AG04449 (cell line): Measurements from ENCODE around the gene KCTD4.

Experiments used
- CTCF ChIA-PET: fragments of 350-600 bp; formaldehyde crosslinking; extraction: SDS; loops from one replicate; lab custom pipeline; 2021; ENCODE audit warnings: antibody characterized with exemption; lab: Yijun Ruan, JAX
- POLR2A ChIA-PET: fragments of 400-600, 350-600 bp; formaldehyde crosslinking; extraction: SDS; loops from one replicate; lab custom pipeline; 2020; ENCODE audit warnings: antibody characterized with exemption, inconsistent platforms; lab: Yijun Ruan, JAX
- DNase-seq: peaks from one replicate; pipeline ENCODE4 v3.0.0-alpha.2; 2010; ENCODE audit warnings: low read depth, low spot score
- H3K4me3 ChIP-seq: 2 replicates; pipeline ENCODE4 v1.5.1; 2011; ENCODE audit warnings: low read depth, mild to moderate bottlenecking, control low read depth, low read length
- TF ChIP-seq, protein P1 (sequence below): IDR thresholded peaks from one replicate; pipeline ENCODE4 v1.5.1; 2011; ENCODE audit warnings: mild to moderate bottlenecking, moderate library complexity, low read length, control low read depth, inconsistent platforms; ENCODE audit not compliant: insufficient read depth; ENCODE audit errors: missing control alignments

The KCTD4 gene

DNA sequence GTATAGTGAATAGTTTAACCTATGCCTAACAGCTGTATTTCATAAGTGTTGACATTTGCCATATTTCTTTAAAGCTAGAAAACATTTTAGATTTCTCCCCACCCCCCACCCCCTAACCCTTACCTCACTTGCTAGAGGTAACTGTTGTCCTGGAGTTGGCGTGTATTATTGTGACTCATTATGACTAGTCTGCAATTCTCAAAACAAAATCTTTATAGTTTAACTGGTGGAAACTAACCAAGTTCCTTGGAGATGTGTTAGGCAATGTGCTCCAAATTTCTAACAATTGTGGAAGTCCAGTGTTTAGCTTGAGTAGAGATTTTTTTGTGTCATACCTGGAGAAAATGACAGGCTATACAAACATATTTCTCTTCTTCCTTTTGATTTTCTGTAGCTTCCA lies 38.0 kb downstream of the KCTD4 start:
- DNase-seq, result peak; percentile 40
- TF ChIP-seq, protein P1, sequence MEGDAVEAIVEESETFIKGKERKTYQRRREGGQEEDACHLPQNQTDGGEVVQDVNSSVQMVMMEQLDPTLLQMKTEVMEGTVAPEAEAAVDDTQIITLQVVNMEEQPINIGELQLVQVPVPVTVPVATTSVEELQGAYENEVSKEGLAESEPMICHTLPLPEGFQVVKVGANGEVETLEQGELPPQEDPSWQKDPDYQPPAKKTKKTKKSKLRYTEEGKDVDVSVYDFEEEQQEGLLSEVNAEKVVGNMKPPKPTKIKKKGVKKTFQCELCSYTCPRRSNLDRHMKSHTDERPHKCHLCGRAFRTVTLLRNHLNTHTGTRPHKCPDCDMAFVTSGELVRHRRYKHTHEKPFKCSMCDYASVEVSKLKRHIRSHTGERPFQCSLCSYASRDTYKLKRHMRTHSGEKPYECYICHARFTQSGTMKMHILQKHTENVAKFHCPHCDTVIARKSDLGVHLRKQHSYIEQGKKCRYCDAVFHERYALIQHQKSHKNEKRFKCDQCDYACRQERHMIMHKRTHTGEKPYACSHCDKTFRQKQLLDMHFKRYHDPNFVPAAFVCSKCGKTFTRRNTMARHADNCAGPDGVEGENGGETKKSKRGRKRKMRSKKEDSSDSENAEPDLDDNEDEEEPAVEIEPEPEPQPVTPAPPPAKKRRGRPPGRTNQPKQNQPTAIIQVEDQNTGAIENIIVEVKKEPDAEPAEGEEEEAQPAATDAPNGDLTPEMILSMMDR, result no peak
- ChIA-PET POLR2A (no interaction called here), CTCF (interaction anchor here (0.8 to 1.3 kb wide), 3 partner anchors 17 to 20 kb away, joined by 3 to 4 read pairs (median 3); no protein-coding TSS in a partner anchor)
- H3K4me3 ChIP-seq, result no peak overlapping the region

DNA sequence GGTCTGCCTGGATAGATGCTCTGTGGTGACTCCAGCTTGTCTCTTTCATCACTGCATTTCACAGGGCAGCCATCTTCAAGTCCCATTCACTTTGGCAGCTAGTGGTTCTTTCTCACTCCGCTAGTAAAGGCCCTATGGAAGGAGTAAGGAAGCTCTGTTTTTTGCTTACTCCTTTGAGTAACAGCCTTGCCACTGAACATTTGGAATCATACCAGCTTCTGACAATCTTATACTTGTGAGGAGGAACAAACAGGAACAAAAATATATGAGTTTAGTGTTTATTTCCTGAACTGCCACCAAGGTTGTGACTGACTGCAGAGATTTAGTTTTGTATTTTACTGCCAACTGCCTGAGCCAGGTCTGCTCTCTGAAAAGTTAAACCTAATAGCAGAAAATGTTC lies 38.7 kb downstream of the KCTD4 start:
- TF ChIP-seq, protein P1, result no peak
- POLR2A ChIA-PET, result no interaction called here
- H3K4me3 ChIP-seq, result no peak overlapping the region
- DNase-seq, result no peak
- CTCF ChIA-PET, result interaction anchor here (0.7 to 1.3 kb wide), 3 partner anchors 12 to 20 kb away, joined by 3 to 4 read pairs (median 3); no protein-coding TSS in a partner anchor

DNA sequence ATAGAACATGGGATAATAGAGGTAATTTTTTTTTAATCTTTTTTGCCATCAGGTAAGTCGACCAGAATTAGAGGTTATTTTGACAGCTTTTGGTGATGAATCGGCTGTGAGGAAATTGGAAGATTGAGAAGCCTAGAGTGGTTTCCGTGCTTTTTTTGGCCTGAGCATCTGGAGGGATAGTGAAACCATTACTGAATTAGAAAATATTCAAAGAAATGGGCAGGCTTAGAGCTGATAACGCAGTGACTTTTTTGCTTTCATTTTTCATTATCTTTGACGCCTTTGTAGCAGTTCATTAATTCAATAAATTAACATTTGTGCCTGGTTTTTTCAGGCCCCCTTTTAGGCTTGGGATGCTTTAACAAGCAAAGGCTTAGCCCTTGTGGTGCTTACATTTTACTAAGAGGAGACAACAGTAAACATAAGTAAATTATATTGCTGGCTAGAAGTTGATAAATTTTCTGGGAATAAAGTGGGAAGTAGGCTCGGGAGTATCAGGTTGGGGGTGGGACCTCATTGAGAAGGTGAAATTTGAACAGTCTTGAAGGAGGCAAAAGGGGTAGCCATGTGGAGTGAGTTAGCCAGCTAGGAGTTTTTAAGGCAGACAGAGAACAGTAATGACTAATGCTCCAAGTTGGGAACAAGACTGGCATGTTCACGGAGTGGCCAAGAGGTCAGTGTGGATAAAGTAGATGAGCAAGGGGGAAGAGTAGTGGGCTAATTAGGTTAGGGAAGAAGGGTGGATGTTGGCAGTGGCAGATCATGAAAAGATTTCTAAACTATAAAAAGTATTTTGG lies 44.1 kb downstream of the KCTD4 start:
- POLR2A ChIA-PET, result no interaction called here
- TF ChIP-seq, protein P1, result no peak
- CTCF ChIA-PET, result interaction anchor here (0.7 kb wide), 1 partner anchor 175 kb away, joined by 3 read pairs; no protein-coding TSS in a partner anchor
- DNase-seq, result no peak
- H3K4me3 ChIP-seq, result no peak overlapping the region

DNA sequence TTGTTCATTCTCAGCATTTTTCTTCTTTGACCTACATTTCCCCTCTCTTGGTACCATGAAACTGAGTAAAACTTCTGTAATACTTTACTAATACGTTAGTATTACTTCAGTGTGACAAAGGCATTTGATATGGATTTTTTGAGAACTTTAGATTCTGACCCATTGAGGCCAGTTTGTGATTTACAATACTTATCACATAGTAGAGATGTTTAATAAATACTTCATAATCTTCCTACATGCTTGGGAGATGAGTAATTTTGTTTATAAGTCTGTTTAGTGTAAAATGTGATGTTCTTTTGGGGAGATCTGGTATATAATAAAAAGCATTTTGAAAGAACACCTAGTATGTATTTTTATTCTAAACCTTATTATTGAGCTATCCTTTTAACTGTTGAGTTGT lies 50.9 kb downstream of the KCTD4 start:
- ChIA-PET CTCF (interaction anchor here (0.7 kb wide), 1 partner anchor 11 kb away, joined by 3 read pairs; no protein-coding TSS in a partner anchor), POLR2A (no interaction called here)
- no peak overlapping the region for H3K4me3 ChIP-seq
- DNase-seq, result no peak
- TF ChIP-seq, protein P1, result no peak

DNA sequence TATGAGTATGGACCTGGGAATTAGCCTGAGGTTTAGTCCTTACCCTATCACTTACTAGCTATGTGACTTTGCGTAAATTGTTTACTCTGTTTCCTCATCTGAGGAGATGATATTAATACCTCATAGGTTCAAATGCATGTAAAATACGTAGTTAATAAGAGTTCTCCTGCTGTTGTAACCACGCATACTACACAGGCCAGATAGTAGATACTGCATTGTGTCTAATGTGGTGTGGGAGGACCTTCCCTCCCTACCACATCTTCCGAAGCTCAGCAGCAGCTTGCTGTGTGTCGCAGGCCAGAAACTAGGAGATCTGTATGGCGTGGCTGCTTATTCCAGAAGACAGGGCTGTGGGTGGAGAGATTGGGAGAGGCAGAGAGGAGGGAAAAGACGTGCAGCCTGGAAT lies 57.5 kb downstream of the KCTD4 start:
- CTCF ChIA-PET, result interaction anchor here (0.8 to 1.4 kb wide), 4 partner anchors 11 to 138 kb away, joined by 3 to 4 read pairs (median 4); no protein-coding TSS in a partner anchor
- no peak for DNase-seq
- TF ChIP-seq, protein P1, result no peak
- POLR2A ChIA-PET, result no interaction called here
- H3K4me3 ChIP-seq, result no peak overlapping the region
